CD14-positive monocyte (primary cell): Measurements from ENCODE around the gene GLG1. TPM values are rescaled to one million over a fixed set of nuclear protein-coding genes. Genes with fewer than 3 reads are reported as not detected.

Source experiments
- DNase-seq, 3 donors: peaks; one replicate each; pipeline ENCODE4 v3.0.0-alpha.2; 2011 to 2022
- H2AFZ ChIP-seq: 2 replicates; pipeline ENCODE4 v1.6.0; 2012; ENCODE audit warnings: mild to moderate bottlenecking, low read depth, low read length, inconsistent platforms; ENCODE audit not compliant: insufficient read depth, poor library complexity, severe bottlenecking
- H3K27ac ChIP-seq, 2 donors: 1 replicate in 1 of 2; 2 replicates in 1 of 2; pipeline ENCODE4 v1.5.1; 2012 to 2013; ENCODE audit warnings: low read length in 2 of 2, control low read depth in 1 of 2, inconsistent platforms in 1 of 2, low read depth in 1 of 2, mild to moderate bottlenecking in 1 of 2
- H3K27me3 ChIP-seq, 2 donors: one replicate each; pipeline versions ENCODE4 v1.6.0 to v1.6.1; 2011 to 2013; ENCODE audit warnings: low read length in 2 of 2; ENCODE audit not compliant: control insufficient read depth in 2 of 2, insufficient read depth in 2 of 2
- H3K36me3 ChIP-seq, 2 donors: replicated peaks in 1 of 2; 1 replicate in 1 of 2; 2 replicates in 1 of 2; pipeline versions ENCODE4 v1.5.1 to v1.6.1; 2012 to 2013; ENCODE audit warnings: low read length in 2 of 2, control low read depth in 1 of 2, inconsistent platforms in 1 of 2, mild to moderate bottlenecking in 1 of 2; ENCODE audit not compliant: insufficient read depth in 2 of 2, control insufficient read depth in 1 of 2
- H3K4me1 ChIP-seq, 2 donors: 1 replicate in 1 of 2; 2 replicates in 1 of 2; pipeline versions ENCODE4 v1.5.1 to v1.6.1; 2012 to 2013; ENCODE audit warnings: low read length in 2 of 2, control low read depth in 1 of 2, inconsistent platforms in 1 of 2, mild to moderate bottlenecking in 1 of 2, moderate library complexity in 1 of 2; ENCODE audit not compliant: insufficient read depth in 2 of 2, control insufficient read depth in 1 of 2
- H3K4me2 ChIP-seq: replicated peaks from 2 replicates; pipeline ENCODE3; 2012; ENCODE audit warnings: low read length, moderate library complexity, mild to moderate bottlenecking; ENCODE audit not compliant: poor library complexity, severe bottlenecking; ENCODE audit errors: extremely low read depth
- H3K4me3 ChIP-seq, 3 experiments: fragments of 200-600 bp in 1 of 3; sonication (generic) in 1 of 3; replicated peaks in 1 of 3; 1 replicate in 2 of 3; 2 replicates in 1 of 3; pipeline ENCODE4 v1.5.1; 2011 to 2013; ENCODE audit warnings: low read length in 3 of 3, mild to moderate bottlenecking in 3 of 3, control low read depth in 2 of 3, low read depth in 2 of 3, inconsistent platforms in 1 of 3, moderate library complexity in 1 of 3
- H3K79me2 ChIP-seq: 2 replicates; pipeline ENCODE4 v1.6.0; 2012; ENCODE audit warnings: mild to moderate bottlenecking, control low read depth, inconsistent platforms, low read length, moderate library complexity; ENCODE audit not compliant: insufficient read depth
- H3K9ac ChIP-seq: 2 replicates; pipeline ENCODE4 v1.6.0; 2017; ENCODE audit warnings: low read length, mild to moderate bottlenecking; ENCODE audit not compliant: insufficient read depth, poor library complexity, severe bottlenecking
- H3K9me3 ChIP-seq, 2 donors: replicated peaks in 1 of 2; 1 replicate in 1 of 2; 2 replicates in 1 of 2; pipeline versions ENCODE4 v1.5.1 to v1.6.1; 2012 to 2013; ENCODE audit warnings: low read length in 2 of 2, control low read depth in 1 of 2; ENCODE audit not compliant: control insufficient read depth in 1 of 2, insufficient read depth in 1 of 2
- H4K20me1 ChIP-seq: 2 replicates; pipeline ENCODE4 v1.6.0; 2012; ENCODE audit warnings: mild to moderate bottlenecking, low read length, control low read depth, moderate library complexity; ENCODE audit not compliant: insufficient read depth
- H3K27ac Mint-ChIP-seq, 7 donors: one replicate each; pipeline ENCODE4 v1.8.0; 2020; ENCODE audit warnings: mild to moderate bottlenecking in 7 of 7, mixed read lengths in 7 of 7, moderate library complexity in 6 of 7, inconsistent platforms in 2 of 7
- H3K27me3 Mint-ChIP-seq, 3 donors: one replicate each; pipeline ENCODE4 v1.8.0; 2021 to 2022; ENCODE audit warnings: low read depth in 3 of 3, mild to moderate bottlenecking in 3 of 3, mixed read lengths in 3 of 3, moderate library complexity in 3 of 3, inconsistent platforms in 1 of 3
- H3K36me3 Mint-ChIP-seq, 2 donors: one replicate each; pipeline ENCODE4 v1.8.0; 2020; ENCODE audit warnings: mixed read lengths in 2 of 2, inconsistent platforms in 1 of 2, mild to moderate bottlenecking in 1 of 2
- H3K4me1 Mint-ChIP-seq: one replicate; pipeline ENCODE4 v1.8.0; 2020; ENCODE audit warnings: mild to moderate bottlenecking, mixed read lengths
- H3K4me3 Mint-ChIP-seq, 2 donors: one replicate each; pipeline ENCODE4 v1.8.0; 2020; ENCODE audit warnings: mild to moderate bottlenecking in 2 of 2, mixed read lengths in 2 of 2, moderate library complexity in 1 of 2
- H3K9me3 Mint-ChIP-seq, 7 donors: one replicate each; pipeline ENCODE4 v1.8.0; 2020 to 2022; ENCODE audit warnings: mixed read lengths in 7 of 7, mild to moderate bottlenecking in 6 of 7, moderate library complexity in 6 of 7, inconsistent platforms in 2 of 7
- WGBS: methylation state at CpG from one replicate; pipeline ENCODE4 v1.1.5; 2013; ENCODE audit warnings: missing lambda C conversion rate; ENCODE audit not compliant: insufficient coverage; 5-methylcytosine and 5-hydroxymethylcytosine counted together
- intact Hi-C, 2 donors: fragments of 100-400 bp; cut with micrococcal nuclease; formaldehyde crosslinking; loops; one replicate each; pipeline versions ENCODE4 v1.15.0 to v1.15.1; 2023
- polyA plus RNA-seq, 3 donors: library from polyadenylated mRNA; depleted of rRNA in 1 of 3; unstranded in 2 of 3; stranded (reverse) in 1 of 3; fragments of 300-500 nt in 2 of 3; fragments of >200 nt in 1 of 3; fragmentation: Illumina TruSeq in 2 of 3; gene quantifications; 1 replicate in 2 of 3; 2 replicates in 1 of 3; pipeline ENCODE4 v1.2.3, GENCODE V29; 2012 to 2021
- TF ChIP-seq, protein P1 (sequence below): fragments of 200-600 bp; IDR thresholded peaks from one replicate; pipeline ENCODE4 v1.8.0; 2022; ENCODE audit warnings: antibody characterized with exemption, mild to moderate bottlenecking

GLG1 gene
- polyA plus RNA-seq, 3 donors, result 40.3 to 69.1 (median 51.1) TPM

DNA sequence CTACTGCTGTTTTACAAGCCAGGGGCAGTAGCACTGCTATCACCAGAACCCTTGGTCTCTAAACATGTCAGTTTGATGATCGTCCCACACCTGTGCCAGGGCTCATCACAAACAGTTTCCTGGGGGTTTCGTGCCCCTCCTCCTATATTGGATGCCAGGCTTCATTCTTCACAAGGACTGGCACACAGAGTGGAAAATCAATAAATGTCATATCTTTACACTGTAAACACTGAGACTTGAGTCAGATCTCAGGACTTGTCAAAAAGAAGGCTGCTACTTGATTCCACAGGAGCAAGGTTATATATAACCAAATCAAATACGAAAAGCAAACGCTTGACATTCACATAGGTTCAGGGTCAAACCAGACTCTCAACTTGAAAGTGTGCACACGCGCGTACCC, 146.4 kb downstream of the GLG1 start:
- no peaks in the 10 kb centered on the region for H3K4me1 ChIP-seq

DNA sequence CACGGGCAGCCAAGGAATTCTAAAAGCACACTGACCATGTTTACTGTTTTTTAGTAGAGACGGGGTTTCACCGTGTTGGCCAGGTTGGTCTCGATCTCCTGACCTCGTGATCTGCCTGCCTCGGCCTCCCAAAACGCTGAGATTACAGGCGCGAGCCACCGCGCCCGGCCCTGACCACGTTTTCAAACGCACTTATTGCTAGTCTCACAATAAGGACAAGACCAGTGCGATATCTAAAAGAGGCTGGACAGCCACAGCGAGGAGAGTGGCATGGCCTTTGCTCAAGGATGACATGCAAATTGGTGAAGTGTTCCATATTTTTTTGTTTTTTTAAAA, 150.7 kb downstream of the GLG1 start:
- Mint-ChIP-seq H3K9me3 (no peaks in the 10 kb centered on the region), H3K4me1 (no peaks in the 10 kb centered on the region), H3K36me3 (peaks cover 84 to 92% of the 10 kb centered on the region in 2 donors), H3K4me3 (no peak overlapping the region), H3K27ac (no peak overlapping the region), H3K27me3 (peaks cover 0 to 5% (median 0%) of the 10 kb centered on the region in 3 donors)
- H3K36me3 ChIP-seq, result peaks cover 83 to 93% of the 10 kb centered on the region in 2 donors
- no peaks in the 10 kb centered on the region for H3K79me2 ChIP-seq
- H2AFZ ChIP-seq, result no peak overlapping the region
- no peaks in the 10 kb centered on the region for H3K9me3 ChIP-seq
- intact Hi-C loops, result no loop called here
- H3K4me3 ChIP-seq, result no peak overlapping the region
- H3K27ac ChIP-seq, result no peak overlapping the region
- TF ChIP-seq, protein P1, sequence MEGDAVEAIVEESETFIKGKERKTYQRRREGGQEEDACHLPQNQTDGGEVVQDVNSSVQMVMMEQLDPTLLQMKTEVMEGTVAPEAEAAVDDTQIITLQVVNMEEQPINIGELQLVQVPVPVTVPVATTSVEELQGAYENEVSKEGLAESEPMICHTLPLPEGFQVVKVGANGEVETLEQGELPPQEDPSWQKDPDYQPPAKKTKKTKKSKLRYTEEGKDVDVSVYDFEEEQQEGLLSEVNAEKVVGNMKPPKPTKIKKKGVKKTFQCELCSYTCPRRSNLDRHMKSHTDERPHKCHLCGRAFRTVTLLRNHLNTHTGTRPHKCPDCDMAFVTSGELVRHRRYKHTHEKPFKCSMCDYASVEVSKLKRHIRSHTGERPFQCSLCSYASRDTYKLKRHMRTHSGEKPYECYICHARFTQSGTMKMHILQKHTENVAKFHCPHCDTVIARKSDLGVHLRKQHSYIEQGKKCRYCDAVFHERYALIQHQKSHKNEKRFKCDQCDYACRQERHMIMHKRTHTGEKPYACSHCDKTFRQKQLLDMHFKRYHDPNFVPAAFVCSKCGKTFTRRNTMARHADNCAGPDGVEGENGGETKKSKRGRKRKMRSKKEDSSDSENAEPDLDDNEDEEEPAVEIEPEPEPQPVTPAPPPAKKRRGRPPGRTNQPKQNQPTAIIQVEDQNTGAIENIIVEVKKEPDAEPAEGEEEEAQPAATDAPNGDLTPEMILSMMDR, result no peak
- no peak for DNase-seq
- no peaks in the 10 kb centered on the region for H4K20me1 ChIP-seq
- no peaks in the 10 kb centered on the region for H3K27me3 ChIP-seq
- no peak overlapping the region for H3K4me2 ChIP-seq
- H3K9ac ChIP-seq, result no peak overlapping the region
- whole genome bisulfite sequencing, result 93% methylated on average over 16 of the region's 16 CpGs
- no peaks in the 10 kb centered on the region for H3K4me1 ChIP-seq

More for the DNA sequence above, 146.4 kb downstream of the GLG1 start:
- intact Hi-C loops, result no loop called here
- Mint-ChIP-seq H3K4me1 (no peaks in the 10 kb centered on the region), H3K4me3 (no peak overlapping the region), H3K27me3 (no peaks in the 10 kb centered on the region), H3K27ac (no peak overlapping the region), H3K36me3 (peaks cover 91 to 98% of the 10 kb centered on the region in 2 donors), H3K9me3 (no peaks in the 10 kb centered on the region)
- TF ChIP-seq, protein P1, result no peak
- Histone ChIP-seq H4K20me1 (no peaks in the 10 kb centered on the region), H3K9ac (no peak overlapping the region), H3K4me3 (no peak overlapping the region), H2AFZ (no peak overlapping the region), H3K4me2 (no peak overlapping the region), H3K79me2 (no peaks in the 10 kb centered on the region), H3K27ac (no peak overlapping the region), H3K36me3 (peaks cover 91 to 100% of the 10 kb centered on the region in 2 donors), H3K9me3 (no peaks in the 10 kb centered on the region), H3K27me3 (no peaks in the 10 kb centered on the region)
- WGBS, result 93% methylated on average over 2 of the region's 7 CpGs
- no peak for DNase-seq
